ENCODE measurements around the gene CXorf66. TPM values are rescaled to one million over a fixed set of nuclear protein-coding genes. Genes with fewer than 3 reads are reported as not detected.

Gene CXorf66
- total RNA-seq, 4 donors from 2014 or later = not detected

- TF ChIP-seq CTCF (IDR thresholded peaks at IDR 0.05; ENCODE audit: low read depth) = no peak
Observed at GRCh38 chrX:139920316-139920715, 45.0 kb downstream of the CXorf66 start.

DNA sequence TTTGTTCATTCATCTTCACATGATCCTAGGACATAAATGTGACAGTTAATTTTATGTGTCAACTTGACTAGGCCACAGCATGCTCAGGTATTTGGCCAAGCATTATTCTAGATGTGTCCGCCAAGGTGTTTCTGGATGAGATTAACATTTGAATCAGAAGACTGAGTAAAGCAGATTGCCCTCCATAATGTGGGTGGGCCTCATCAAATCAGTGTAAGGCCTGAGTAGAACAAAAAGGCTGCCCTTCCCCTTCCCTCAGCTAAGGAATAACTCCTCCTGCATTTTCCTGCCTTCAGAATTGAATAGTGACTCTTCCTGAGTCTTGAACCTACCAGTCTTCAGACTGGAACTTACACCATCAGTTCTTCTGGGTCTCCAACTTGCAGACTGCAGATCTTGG, 50.9 kb downstream of the CXorf66 start:
- no peak for TF ChIP-seq CTCF (IDR thresholded peaks at IDR 0.05; ENCODE audit: low read depth)

GRCh38 chrX:139909712-139910111, 55.6 kb downstream of the CXorf66 start:
- TF ChIP-seq CTCF (IDR thresholded peaks at IDR 0.05; ENCODE audit: low read depth) = no peak

- TF ChIP-seq CTCF (IDR thresholded peaks at IDR 0.05; ENCODE audit: low read depth) = no peak
Observed at GRCh38 chrX:139907078-139907477, 58.2 kb downstream of the CXorf66 start.

DNA sequence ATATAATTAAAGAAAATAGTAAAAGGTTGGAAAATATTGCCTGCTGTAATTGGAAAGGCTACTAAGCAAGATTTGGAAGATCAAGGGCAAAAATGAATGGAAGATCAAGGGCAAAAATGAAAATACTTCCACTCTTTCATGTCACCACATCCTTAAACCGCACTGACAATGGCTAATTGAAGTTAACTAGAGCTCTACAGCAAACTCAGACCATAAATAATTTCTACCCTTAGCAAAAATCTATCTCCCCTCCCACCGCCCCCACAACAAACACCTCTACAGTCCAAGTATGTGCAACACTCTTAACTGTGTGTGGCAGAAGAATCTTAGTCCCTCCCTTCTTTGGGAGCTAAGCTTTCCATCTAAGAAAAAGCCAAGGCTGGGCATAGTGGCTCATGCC, 59.6 kb downstream of the CXorf66 start:
- no peak for TF ChIP-seq CTCF (IDR thresholded peaks at IDR 0.05; ENCODE audit: low read depth)

Small RNA genes lying within 50 kb of the gene (small RNA-seq; reads per million reads assigned to genes)
- 3.4 reads per million, percentile 64 among the genes with 10 or more reads in this experiment for gene MIR505
- not detected for gene RF00425

Other genes with a start within 250 kb of the CXorf66 start
- 10 to 100 TPM; 35.8 to 52.6 (median 38.6) TPM for gene ATP11C, start 32.5 kb downstream of the CXorf66 start, total RNA-seq